Naive thymus-derived CD8-positive, alpha-beta T cell (primary cell): ENCODE data around the gene GNG7. TPM values are rescaled to one million over a fixed set of nuclear protein-coding genes. Genes with fewer than 3 reads are reported as not detected.
"Not testable (repeated sequence)": the region's sequence is repeated elsewhere in the genome, so short reads cannot be mapped to it uniquely, and the experiment has no call there.

Experiments
- ATAC-seq, 2 donors: fragments of 150-1000 bp; cut with Tn5 transposase in 1 of 2; sonication (Bioruptor Pico), chemical (Tn5 transposase) in 1 of 2; 1 replicate in 1 of 2; 2 replicates in 1 of 2; pipeline ENCODE4 v1.10.0; 2021; ENCODE audit warnings: mild to moderate bottlenecking in 2 of 2, moderate library complexity in 2 of 2
- POLR2A ChIA-PET: fragments of 350-600 bp; sonication (Branson Sonifier 250); formaldehyde crosslinking; loops from one replicate; lab custom pipeline; 2021; ENCODE audit warnings: antibody characterized with exemption; lab: Charles Lee
- DNase-seq, 10 donors: peaks; one replicate each; pipeline versions ENCODE4 v3.0.0 to v3.0.0-alpha.2; 2020 to 2022
- H3K27ac Mint-ChIP-seq, 10 donors: one replicate each; pipeline ENCODE4 v1.8.0; 2020 to 2022; ENCODE audit warnings: mild to moderate bottlenecking in 10 of 10, mixed read lengths in 10 of 10, moderate library complexity in 4 of 10, inconsistent platforms in 1 of 10
- H3K27me3 Mint-ChIP-seq, 5 donors: one replicate each; pipeline ENCODE4 v1.8.0; 2021 to 2022; ENCODE audit warnings: mixed read lengths in 5 of 5
- H3K36me3 Mint-ChIP-seq, 3 donors: one replicate each; pipeline ENCODE4 v1.8.0; 2020 to 2022; ENCODE audit warnings: mixed read lengths in 3 of 3, mild to moderate bottlenecking in 2 of 3, inconsistent platforms in 1 of 3
- H3K4me1 Mint-ChIP-seq, 4 donors: one replicate each; pipeline ENCODE4 v1.8.0; 2021 to 2022; ENCODE audit warnings: mixed read lengths in 4 of 4
- H3K4me3 Mint-ChIP-seq, 10 donors: one replicate each; pipeline ENCODE4 v1.8.0; 2020 to 2022; ENCODE audit warnings: mild to moderate bottlenecking in 10 of 10, mixed read lengths in 10 of 10, moderate library complexity in 6 of 10, inconsistent platforms in 1 of 10
- H3K9me3 Mint-ChIP-seq, 9 donors: one replicate each; pipeline ENCODE4 v1.8.0; 2020 to 2022; ENCODE audit warnings: mixed read lengths in 9 of 9, mild to moderate bottlenecking in 3 of 9, inconsistent platforms in 1 of 9, moderate library complexity in 1 of 9
- polyA plus RNA-seq, 3 donors: library from polyadenylated mRNA; unstranded; fragments of 300-500 nt; fragmentation: Illumina TruSeq; gene quantifications; one replicate each; pipeline ENCODE4 v1.2.3, GENCODE V29; 2021
- total RNA-seq, 8 experiments: library from RNA in 2 of 8; stranded (reverse) in 2 of 8; gene quantifications; one replicate each; pipeline ENCODE4 v1.2.3 and lab custom pipeline; 2021 to 2026

GNG7 gene
- total and polyA plus RNA-seq, 5 experiments from 2014 or later: 1.8 to 8.5 (median 4.2) TPM

- peaks cover 0 to 2% (median 0%) of the 10 kb centered on the region in 4 donors for H3K4me1 Mint-ChIP-seq
- POLR2A ChIA-PET: no interaction called here
- no peak overlapping the region for H3K4me3 Mint-ChIP-seq
- no peak for DNase-seq
- H3K36me3 Mint-ChIP-seq: no peaks in the 10 kb centered on the region
- peaks cover 0 to 2% (median 0%) of the 10 kb centered on the region in 9 donors for H3K9me3 Mint-ChIP-seq
- no peaks in the 10 kb centered on the region for H3K27me3 Mint-ChIP-seq
- ATAC-seq: no peak
- peak overlapping the region in 1 of 10 donors; percentile 54 for H3K27ac Mint-ChIP-seq
Observed at GRCh38 chr19:2591537-2592291, 110.8 kb downstream of the GNG7 start.

GRCh38 chr19:2590630-2591399 is 111.7 kb downstream of the GNG7 start:
- no peak for DNase-seq
- peaks cover 0 to 2% (median 0%) of the 10 kb centered on the region in 3 donors for H3K36me3 Mint-ChIP-seq
- POLR2A ChIA-PET: interaction anchor here (0.6 kb wide), 1 partner anchor 609 kb away, joined by 5 read pairs; no protein-coding TSS in a partner anchor

DNA sequence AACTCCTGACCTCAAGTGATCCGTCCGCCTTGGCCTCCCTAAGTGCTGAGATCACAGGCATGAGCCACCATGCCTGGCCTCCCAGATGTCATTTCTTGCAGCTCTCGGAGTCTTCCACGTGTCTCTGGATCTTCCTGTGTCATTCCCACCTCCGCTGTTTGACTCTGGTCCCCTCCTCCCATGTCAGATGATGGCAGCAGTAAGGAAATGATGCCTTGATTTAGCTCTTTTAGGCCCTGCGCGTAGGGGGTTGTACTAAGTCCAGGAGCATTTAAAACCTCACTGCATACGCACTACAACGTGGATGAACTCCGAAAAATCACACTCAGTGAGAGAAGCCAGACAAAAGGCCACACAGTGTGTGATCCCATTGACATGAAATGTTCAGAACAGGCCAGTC is 113.1 kb downstream of the GNG7 start:
- ATAC-seq (no peak), DNase-seq (no peak)
- Mint-ChIP-seq H3K9me3 (peaks cover 0 to 2% (median 0%) of the 10 kb centered on the region in 9 donors), H3K27ac (no peak overlapping the region), H3K4me1 (peaks cover 0 to 2% (median 0%) of the 10 kb centered on the region in 4 donors), H3K36me3 (peaks cover 0 to 2% (median 0%) of the 10 kb centered on the region in 3 donors), H3K27me3 (no peaks in the 10 kb centered on the region), H3K4me3 (peak overlapping the region in 1 of 10 donors; percentile 14)
- POLR2A ChIA-PET: no interaction called here

More at GRCh38 chr19:2590630-2591399, 111.7 kb downstream of the GNG7 start:
- no peak overlapping the region for H3K27ac Mint-ChIP-seq
- H3K4me1 Mint-ChIP-seq: peaks cover 0 to 2% (median 0%) of the 10 kb centered on the region in 4 donors
- no peaks in the 10 kb centered on the region for H3K27me3 Mint-ChIP-seq
- H3K4me3 Mint-ChIP-seq: no peak overlapping the region
- H3K9me3 Mint-ChIP-seq: peaks cover 0 to 2% (median 0%) of the 10 kb centered on the region in 9 donors
- no peak for ATAC-seq

- H3K27me3 Mint-ChIP-seq: no peaks in the 10 kb centered on the region
- DNase-seq: peak in 1 of 10 donors; percentile 4
- H3K4me3 Mint-ChIP-seq: no peak overlapping the region
- peaks cover 0 to 4% (median 0%) of the 10 kb centered on the region in 4 donors for H3K4me1 Mint-ChIP-seq
- POLR2A ChIA-PET: interaction anchor here (2.2 kb wide), 1 partner anchor 111 kb away, joined by 7 read pairs; the partner anchor contains the start of gene GADD45B
- no peak overlapping the region for H3K27ac Mint-ChIP-seq
- peaks cover 0 to 3% (median 2%) of the 10 kb centered on the region in 3 donors for H3K36me3 Mint-ChIP-seq
- H3K9me3 Mint-ChIP-seq: peaks cover 0 to 5% (median 1%) of the 10 kb centered on the region in 9 donors
- no peak for ATAC-seq
Observed at GRCh38 chr19:2588081-2588777, 114.3 kb downstream of the GNG7 start.

DNA sequence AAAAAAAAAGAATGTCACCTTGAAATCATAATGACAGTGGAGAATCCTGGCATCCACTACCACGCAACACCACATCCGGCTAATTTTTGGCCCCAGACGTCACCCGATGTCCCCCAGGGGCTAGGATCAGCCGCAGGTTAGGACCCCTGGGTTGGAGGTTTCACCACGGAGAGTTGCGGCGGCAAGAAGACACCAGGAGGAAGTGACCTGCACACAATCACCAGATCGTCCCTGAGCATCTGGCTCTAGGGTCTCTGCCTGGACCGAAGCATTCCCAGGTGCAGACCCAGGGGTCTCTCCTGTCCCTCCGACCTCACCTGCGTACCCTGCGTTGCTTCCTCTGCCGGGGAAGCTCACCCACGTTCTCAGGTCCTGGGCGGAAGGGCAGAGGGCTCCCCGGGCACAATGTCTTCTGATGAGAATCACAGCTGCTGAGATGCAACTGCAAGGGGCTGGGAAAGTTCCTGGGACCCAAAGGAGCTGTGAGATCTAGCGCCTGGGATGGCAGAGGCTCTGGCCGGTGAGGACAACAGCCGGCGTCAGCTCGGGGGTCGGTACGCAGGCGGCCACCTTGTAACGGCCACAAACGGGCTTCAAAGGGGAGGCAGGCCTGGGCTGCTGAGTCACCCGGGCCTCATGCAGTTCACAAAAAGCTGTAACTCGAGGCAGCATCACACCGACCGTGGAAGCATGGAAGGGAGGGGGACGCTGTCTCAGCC is 115.3 kb downstream of the GNG7 start:
- Mint-ChIP-seq H3K36me3 (peaks cover 0 to 3% (median 2%) of the 10 kb centered on the region in 3 donors), H3K27ac (peak overlapping the region in 1 of 10 donors; percentile 70), H3K27me3 (no peaks in the 10 kb centered on the region), H3K4me3 (no peak overlapping the region), H3K9me3 (peaks cover 0 to 10% (median 2%) of the 10 kb centered on the region in 9 donors), H3K4me1 (peaks cover 0 to 4% (median 0%) of the 10 kb centered on the region in 4 donors)
- DNase-seq (no peak), ATAC-seq (no peak)
- POLR2A ChIA-PET: interaction anchor here (0.7 to 2.2 kb wide), 2 partner anchors 31 to 110 kb away, joined by 3 to 7 read pairs; partner anchors contain the start of gene GADD45B

DNA sequence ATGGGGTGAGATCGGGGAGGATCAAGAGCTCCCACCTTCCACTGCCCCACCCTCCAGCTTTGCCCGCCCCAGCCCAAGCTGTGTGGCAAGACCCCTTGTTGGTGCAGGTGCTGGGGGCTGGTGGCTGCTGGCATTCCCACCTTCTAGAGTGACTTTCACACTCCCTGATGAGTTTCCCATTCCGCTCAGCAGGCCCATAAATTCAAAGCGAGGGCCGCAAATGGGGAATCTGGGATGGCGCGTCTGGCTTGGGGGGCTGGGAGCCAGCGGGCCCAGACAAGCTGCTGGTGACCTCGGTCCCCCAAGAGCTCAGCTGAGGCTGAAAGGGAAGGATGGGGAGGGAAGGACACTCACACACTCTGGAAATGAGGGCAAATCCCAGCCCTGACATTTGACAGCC is 116.3 kb downstream of the GNG7 start:
- POLR2A ChIA-PET: interaction anchor here (0.7 to 2.2 kb wide), 2 partner anchors 32 to 109 kb away, joined by 3 to 7 read pairs; partner anchors contain the start of gene GADD45B
- ATAC-seq (no peak), DNase-seq (no peak)
- Mint-ChIP-seq H3K27me3 (no peaks in the 10 kb centered on the region), H3K36me3 (peaks cover 2 to 5% (median 5%) of the 10 kb centered on the region in 3 donors), H3K4me1 (peaks cover 0 to 4% (median 0%) of the 10 kb centered on the region in 4 donors), H3K27ac (no peak overlapping the region), H3K9me3 (peaks cover 0 to 16% (median 5%) of the 10 kb centered on the region in 9 donors), H3K4me3 (no peak overlapping the region)

- Mint-ChIP-seq H3K9me3 (peaks cover 0 to 16% (median 3%) of the 10 kb centered on the region in 9 donors), H3K4me1 (peaks cover 2 to 5% (median 3%) of the 10 kb centered on the region in 4 donors), H3K27me3 (no peaks in the 10 kb centered on the region), H3K27ac (no peak overlapping the region), H3K4me3 (no peak overlapping the region), H3K36me3 (peaks cover 2 to 5% (median 5%) of the 10 kb centered on the region in 3 donors)
- POLR2A ChIA-PET: interaction anchor here (0.6 to 8.2 kb wide), 2 partner anchors 107 to 112 kb away, joined by 3 to 152 read pairs; partner anchors contain the start of gene GADD45B
- DNase-seq: no peak
- ATAC-seq: no peak
Observed at GRCh38 chr19:2584002-2584401, 118.5 kb downstream of the GNG7 start.

DNA sequence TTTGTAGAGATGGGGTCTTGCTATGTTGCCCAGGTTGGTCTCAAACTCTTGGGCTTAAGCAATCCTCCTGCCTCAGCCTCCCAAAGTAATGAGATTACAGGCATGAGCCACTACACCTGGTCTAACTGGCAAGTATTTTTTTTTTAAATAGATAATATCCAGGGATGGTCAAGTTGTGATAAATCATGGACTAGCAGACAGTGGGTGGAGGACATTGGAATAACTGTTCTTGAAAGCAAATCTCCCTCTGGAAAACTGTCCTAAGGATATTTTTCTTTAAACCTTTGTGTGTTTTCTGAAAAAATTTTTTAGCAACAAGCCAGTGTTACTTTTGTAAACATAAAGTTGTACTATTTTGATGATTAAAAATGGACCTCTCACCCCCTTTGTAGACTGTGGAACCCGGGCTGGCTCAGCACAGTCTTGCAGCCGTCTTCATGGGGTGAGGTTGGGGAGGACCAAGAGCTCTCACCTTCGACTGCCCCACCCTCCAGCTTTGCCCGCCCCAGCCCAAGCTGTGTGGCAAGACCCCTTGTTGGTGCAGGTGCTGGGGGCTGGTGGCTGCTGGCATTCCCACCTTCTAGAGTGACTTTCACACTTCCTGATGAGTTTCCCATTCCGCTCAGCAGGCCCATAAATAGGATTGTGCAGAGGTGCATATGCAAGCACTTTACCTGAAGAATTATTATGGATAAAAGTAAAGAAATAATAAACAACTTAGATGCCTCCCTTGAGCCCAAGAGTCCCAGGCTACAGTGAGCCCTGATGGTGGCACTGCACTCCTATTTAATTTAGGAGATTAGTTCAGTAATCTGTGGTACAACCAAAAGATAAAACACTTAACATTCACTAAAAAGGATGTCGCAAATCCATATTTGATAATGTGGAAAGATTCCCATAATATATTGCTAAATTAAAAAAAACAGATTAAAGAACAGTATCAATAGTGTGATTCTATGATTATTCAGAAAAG is 119.2 kb downstream of the GNG7 start:
- DNase-seq (no peak), ATAC-seq (no peak)
- Mint-ChIP-seq H3K36me3 (peaks cover 2 to 5% (median 5%) of the 10 kb centered on the region in 3 donors), H3K27ac (no peak overlapping the region), H3K27me3 (no peaks in the 10 kb centered on the region), H3K4me1 (peaks cover 2 to 5% (median 3%) of the 10 kb centered on the region in 4 donors), H3K4me3 (no peak overlapping the region), H3K9me3 (peaks cover 0 to 16% (median 3%) of the 10 kb centered on the region in 9 donors)
- POLR2A ChIA-PET: interaction anchor here (0.5 to 8.2 kb wide), 4 partner anchors 28 to 422 kb away, joined by 3 to 152 read pairs (median 4); partner anchors contain the start of gene GADD45B

GRCh38 chr19:2580396-2580795 is 122.1 kb downstream of the GNG7 start:
- POLR2A ChIA-PET: interaction anchor here (0.6 to 8.2 kb wide), 7 partner anchors 13 to 1042 kb away, joined by 3 to 152 read pairs (median 4); partner anchors contain the start of gene GADD45B
- H3K4me3 Mint-ChIP-seq: peak overlapping the region in 2 of 10 donors; percentile 7
- H3K36me3 Mint-ChIP-seq, H3K27me3 Mint-ChIP-seq, H3K27ac Mint-ChIP-seq, ATAC-seq, DNase-seq, H3K4me1 Mint-ChIP-seq: not testable (repeated sequence)
- H3K9me3 Mint-ChIP-seq: peaks cover 0 to 16% (median 3%) of the 10 kb centered on the region in 9 donors

DNA sequence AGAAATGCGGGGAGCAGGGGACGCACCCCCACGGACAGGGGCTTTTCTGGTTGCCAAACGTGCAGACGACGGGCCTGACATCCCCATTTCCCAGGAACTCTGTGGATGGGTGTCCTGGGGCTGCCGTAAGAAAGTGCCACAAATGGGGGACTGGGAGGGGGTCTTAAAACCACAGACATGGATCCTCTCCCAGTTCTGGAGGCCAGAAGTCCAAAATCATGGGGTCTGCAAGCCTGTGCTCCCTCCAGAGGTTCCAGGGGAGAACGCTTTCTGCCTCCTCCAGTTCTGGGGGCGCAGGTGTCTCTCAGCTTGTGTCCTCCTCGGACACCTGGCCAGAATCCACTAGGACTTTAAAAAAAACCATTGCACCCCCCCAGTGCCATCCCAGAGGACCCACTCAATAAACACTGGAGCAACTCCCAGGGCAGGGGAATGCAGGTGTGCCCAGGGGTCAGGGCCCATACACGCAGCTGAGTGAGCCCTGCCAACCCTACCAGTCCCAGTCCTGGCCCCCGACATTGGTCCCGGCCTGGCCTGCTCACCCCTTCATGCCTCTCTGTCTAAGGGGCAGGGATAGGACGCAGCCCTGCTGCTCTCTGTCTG is 122.7 kb downstream of the GNG7 start:
- Mint-ChIP-seq H3K4me1 (peaks cover 3 to 5% (median 5%) of the 10 kb centered on the region in 4 donors), H3K27ac (peak overlapping the region in 1 of 10 donors; percentile 22), H3K4me3 (peak overlapping the region in 5 of 10 donors; percentile 7 to 73 (median 60)), H3K27me3 (no peaks in the 10 kb centered on the region), H3K9me3 (peaks cover 0 to 16% (median 3%) of the 10 kb centered on the region in 9 donors), H3K36me3 (peaks cover 0 to 5% (median 5%) of the 10 kb centered on the region in 3 donors)
- POLR2A ChIA-PET: interaction anchor here (0.6 to 8.2 kb wide), 11 partner anchors 14 to 1041 kb away, joined by 3 to 152 read pairs (median 4); partner anchors contain the start of gene GADD45B
- DNase-seq (no peak), ATAC-seq (no peak)
